ENCODE results near the gene C16orf46.
A peak's percentile ranks its signal among the peaks of the same experiment; 100 is the strongest.
"Not testable (repeated sequence)": the region's sequence is repeated elsewhere in the genome, so short reads cannot be mapped to it uniquely, and the experiment has no call there.

The C16orf46 gene, protein sequence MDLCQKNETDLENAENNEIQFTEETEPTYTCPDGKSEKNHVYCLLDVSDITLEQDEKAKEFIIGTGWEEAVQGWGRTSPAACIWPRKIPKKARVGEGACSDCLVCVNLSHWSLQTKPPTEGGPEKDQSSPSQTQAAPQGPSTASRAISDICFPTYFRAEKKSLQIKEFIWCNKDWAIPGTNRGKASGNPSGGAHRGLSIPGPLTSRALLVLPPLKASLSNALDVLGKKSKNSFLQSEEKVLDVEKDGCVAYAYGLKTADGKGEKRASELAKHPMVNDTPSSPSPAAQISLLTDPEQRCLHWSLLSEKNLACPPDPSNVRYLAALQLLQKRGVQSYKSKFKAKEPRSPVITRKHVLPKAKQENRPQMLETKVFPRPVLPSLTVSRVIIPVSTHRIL

GRCh38 chr16:81077076-81077940 is at the start of gene C16orf46:
C16orf46 (minus strand) TSS chr16:81077238; CDS start chr16:81063955, 13,283 bp downstream.
- peak; percentile 92 for DNase-seq (ENCODE audit: low spot score)
- TF ChIP-seq CTCF (IDR thresholded peaks at IDR 0.05; ENCODE audit: extremely low read depth, missing control alignments), result no peak

DNA sequence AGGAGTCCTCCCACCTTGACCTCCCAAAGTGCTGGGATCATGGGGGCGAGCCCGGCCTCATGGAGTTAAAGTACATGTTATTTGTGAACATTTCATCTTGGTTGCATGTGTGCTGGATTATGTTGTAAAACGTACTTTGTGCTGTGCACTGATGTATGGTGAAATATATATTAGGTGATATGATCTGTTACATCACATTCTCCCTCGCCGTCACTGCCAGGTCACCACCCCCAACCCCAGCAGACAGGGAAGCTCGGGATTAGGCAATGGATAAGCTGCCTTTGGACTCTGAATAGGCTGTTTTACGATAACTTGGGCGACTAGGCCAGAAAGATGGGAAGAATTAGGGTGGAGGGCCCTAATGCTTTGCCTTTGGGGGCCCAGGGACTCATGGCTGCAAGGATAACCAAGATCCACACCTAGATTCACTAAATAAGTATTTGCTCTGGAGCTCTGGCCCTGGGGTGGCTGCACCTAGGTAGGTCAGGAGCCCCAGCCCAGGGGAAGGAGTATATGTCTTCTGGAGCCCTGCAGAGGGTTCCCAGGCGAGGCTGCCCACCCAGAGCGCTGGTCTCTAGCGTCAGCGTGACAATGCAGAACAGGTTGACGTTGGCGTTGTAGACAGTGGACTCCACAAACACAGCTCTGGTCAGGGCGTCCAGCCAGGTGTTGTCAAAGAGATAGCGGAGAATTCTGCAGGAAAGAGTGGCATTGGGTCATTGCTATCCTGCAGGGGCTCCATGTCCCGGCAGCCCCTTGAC is 46.2 kb upstream of the C16orf46 start:
- no peak for DNase-seq (ENCODE audit: low spot score)
- no peak for TF ChIP-seq CTCF (IDR thresholded peaks at IDR 0.05; ENCODE audit: extremely low read depth, missing control alignments)

DNA sequence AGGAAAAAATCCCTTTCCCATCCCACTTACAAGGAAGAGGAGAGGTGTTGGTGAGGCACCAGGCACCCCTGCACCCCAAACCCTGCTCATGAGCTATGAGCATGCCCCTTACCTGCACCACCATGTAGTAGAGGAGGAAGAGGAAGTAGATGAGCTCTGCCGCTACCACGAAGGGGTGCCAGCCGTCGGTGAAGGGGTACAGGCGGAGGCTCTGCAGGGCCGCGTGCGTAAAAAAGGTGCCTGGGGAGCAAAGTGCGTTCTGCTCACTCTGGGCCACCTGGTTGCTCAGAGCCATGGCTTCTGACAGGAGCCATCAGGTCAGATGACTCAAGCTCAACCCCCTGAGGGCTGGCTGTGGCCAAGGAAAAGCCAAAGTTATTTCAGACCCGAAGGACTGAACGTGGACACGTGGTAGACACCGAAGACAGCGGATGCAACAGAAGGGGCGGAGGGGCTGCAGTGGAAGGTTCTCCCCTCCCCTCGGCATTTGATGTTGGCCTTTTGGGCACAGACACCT is 44.5 kb upstream of the C16orf46 start:
- no peak for DNase-seq (ENCODE audit: low spot score)
- no peak for TF ChIP-seq CTCF (IDR thresholded peaks at IDR 0.05; ENCODE audit: extremely low read depth, missing control alignments)

DNA sequence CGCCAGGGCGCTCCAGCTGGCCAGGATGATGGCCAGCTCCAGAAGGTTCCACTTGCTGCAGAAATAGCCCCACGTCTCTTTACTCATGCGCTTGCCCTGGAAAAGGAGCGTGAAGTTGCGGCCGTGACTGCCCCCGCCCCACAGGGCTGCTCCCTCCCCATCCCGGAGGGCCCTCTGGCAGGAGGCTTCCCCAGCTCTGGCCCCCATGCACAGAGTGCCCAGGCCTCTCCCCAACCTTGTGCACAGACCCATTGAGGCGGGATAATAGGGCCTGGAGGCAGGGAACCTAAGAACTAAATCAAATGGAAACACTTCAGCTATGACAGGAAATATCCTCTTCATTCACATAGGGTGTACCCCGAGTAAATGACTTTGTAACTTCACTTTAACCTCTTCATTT is 40.4 kb upstream of the C16orf46 start:
- TF ChIP-seq CTCF (IDR thresholded peaks at IDR 0.05; ENCODE audit: extremely low read depth, missing control alignments), result no peak
- DNase-seq (ENCODE audit: low spot score), result no peak

GRCh38 chr16:81116285-81116684 is 39.2 kb upstream of the C16orf46 start:
- no peak for TF ChIP-seq CTCF (IDR thresholded peaks at IDR 0.05; ENCODE audit: extremely low read depth, missing control alignments)
- DNase-seq (ENCODE audit: low spot score), result no peak

DNA sequence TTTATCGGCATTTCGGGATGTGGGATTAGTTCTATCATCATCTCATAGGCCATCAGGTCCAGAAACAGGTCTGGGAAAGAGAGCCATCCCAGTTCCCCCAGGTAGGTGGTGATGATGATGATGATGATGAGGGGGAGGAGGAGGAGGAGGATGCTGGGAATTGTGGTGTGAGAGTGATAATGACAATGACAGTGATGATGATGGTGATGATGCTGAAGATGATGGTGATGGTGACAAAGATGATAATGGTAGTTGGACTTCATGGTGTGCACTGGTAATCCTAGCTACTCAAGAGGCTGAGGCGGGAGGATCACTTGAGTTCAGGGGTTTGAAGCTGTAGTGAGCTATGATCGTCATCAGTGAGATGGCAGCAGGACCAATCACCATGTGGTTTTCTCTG is 35.4 kb upstream of the C16orf46 start:
- no peak for TF ChIP-seq CTCF (IDR thresholded peaks at IDR 0.05; ENCODE audit: extremely low read depth, missing control alignments)
- no peak for DNase-seq (ENCODE audit: low spot score)

DNA sequence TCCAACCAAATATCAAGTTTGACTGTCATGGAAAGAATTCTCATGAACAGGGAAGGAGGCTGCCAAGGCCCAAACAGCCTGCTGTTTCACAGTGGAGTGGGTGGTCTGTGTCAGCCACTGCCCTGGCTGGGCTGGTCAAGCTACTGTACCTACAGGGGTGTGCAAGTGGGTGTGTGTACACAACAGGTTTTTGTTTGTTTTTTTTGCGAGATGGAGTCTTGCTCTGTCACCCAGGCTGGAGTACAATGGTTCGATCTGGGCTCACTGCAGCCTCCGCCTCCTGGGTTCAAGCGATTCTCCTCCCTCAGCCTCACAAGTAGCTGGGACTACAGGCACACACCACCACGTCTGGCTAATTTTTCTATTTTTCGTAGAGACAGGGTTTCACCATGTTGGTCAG is 32.2 kb upstream of the C16orf46 start:
- not testable (repeated sequence) for DNase-seq (ENCODE audit: low spot score)

All from GM20000 (cell line).